ENCODE results near the gene INPP4A.

INPP4A gene

GRCh38 chr2:98482362-98482761, 37.7 kb downstream of the INPP4A start:
- peaks cover 35% of the 10 kb centered on the region for H3K4me1 ChIP-seq (ENCODE audit: insufficient read depth, low read length)
- no peak overlapping the region for H3K27ac ChIP-seq (ENCODE audit: low read length)
- H3K9me3 ChIP-seq (ENCODE audit: insufficient read depth, low read depth, low read length) = no peaks in the 10 kb centered on the region
- H3K27me3 ChIP-seq (ENCODE audit: insufficient read depth, low read length) = no peaks in the 10 kb centered on the region
- H3K36me3 ChIP-seq (ENCODE audit: insufficient read depth, low read depth, low read length) = no peaks in the 10 kb centered on the region
- no peak overlapping the region for H3K4me3 ChIP-seq (ENCODE audit: low read length)
- no peak overlapping the region for H3K9ac ChIP-seq (ENCODE audit: low read depth, low read length)

- Histone ChIP-seq H3K9me3 (ENCODE audit: insufficient read depth, low read depth, low read length) (no peaks in the 10 kb centered on the region), H3K36me3 (ENCODE audit: insufficient read depth, low read depth, low read length) (no peaks in the 10 kb centered on the region), H3K9ac (ENCODE audit: low read depth, low read length) (no peak overlapping the region), H3K27me3 (ENCODE audit: insufficient read depth, low read length) (no peaks in the 10 kb centered on the region), H3K4me3 (ENCODE audit: low read length) (no peak overlapping the region), H3K4me1 (ENCODE audit: insufficient read depth, low read length) (peaks cover 38% of the 10 kb centered on the region), H3K27ac (ENCODE audit: low read length) (no peak overlapping the region)
Observed at GRCh38 chr2:98483257-98483861, 38.7 kb downstream of the INPP4A start.

GRCh38 chr2:98484121-98484557, 39.5 kb downstream of the INPP4A start:
- Histone ChIP-seq H3K9ac (ENCODE audit: low read depth, low read length) (no peak overlapping the region), H3K4me1 (ENCODE audit: insufficient read depth, low read length) (peaks cover 39% of the 10 kb centered on the region), H3K36me3 (ENCODE audit: insufficient read depth, low read depth, low read length) (no peaks in the 10 kb centered on the region), H3K27me3 (ENCODE audit: insufficient read depth, low read length) (no peaks in the 10 kb centered on the region), H3K27ac (ENCODE audit: low read length) (no peak overlapping the region), H3K4me3 (ENCODE audit: low read length) (no peak overlapping the region), H3K9me3 (ENCODE audit: insufficient read depth, low read depth, low read length) (no peaks in the 10 kb centered on the region)

- Histone ChIP-seq H3K4me3 (ENCODE audit: low read length) (peak overlapping the region; percentile 26; the same call in 1 of the 2 replicates), H3K36me3 (ENCODE audit: insufficient read depth, low read depth, low read length) (no peaks in the 10 kb centered on the region), H3K27me3 (ENCODE audit: insufficient read depth, low read length) (no peaks in the 10 kb centered on the region), H3K27ac (ENCODE audit: low read length) (no peak overlapping the region), H3K4me1 (ENCODE audit: insufficient read depth, low read length) (peaks cover 34% of the 10 kb centered on the region), H3K9me3 (ENCODE audit: insufficient read depth, low read depth, low read length) (no peaks in the 10 kb centered on the region), H3K9ac (ENCODE audit: low read depth, low read length) (no peak overlapping the region)
Observed at GRCh38 chr2:98484652-98485452, 40.2 kb downstream of the INPP4A start.

- peaks cover 33% of the 10 kb centered on the region for H3K4me1 ChIP-seq (ENCODE audit: insufficient read depth, low read length)
Observed at GRCh38 chr2:98485453-98485755, 40.7 kb downstream of the INPP4A start.

GRCh38 chr2:98486374-98486981, 41.8 kb downstream of the INPP4A start:
- no peak overlapping the region for H3K27ac ChIP-seq (ENCODE audit: low read length)
- no peak overlapping the region for H3K9ac ChIP-seq (ENCODE audit: low read depth, low read length)
- H3K9me3 ChIP-seq (ENCODE audit: insufficient read depth, low read depth, low read length) = no peaks in the 10 kb centered on the region
- H3K27me3 ChIP-seq (ENCODE audit: insufficient read depth, low read length) = no peaks in the 10 kb centered on the region
- H3K36me3 ChIP-seq (ENCODE audit: insufficient read depth, low read depth, low read length) = no peaks in the 10 kb centered on the region
- H3K4me1 ChIP-seq (ENCODE audit: insufficient read depth, low read length) = peaks cover 30% of the 10 kb centered on the region
- H3K4me3 ChIP-seq (ENCODE audit: low read length) = no peak overlapping the region

More at GRCh38 chr2:98485453-98485755, 40.7 kb downstream of the INPP4A start:
- Histone ChIP-seq H3K9ac (ENCODE audit: low read depth, low read length) (no peak overlapping the region), H3K36me3 (ENCODE audit: insufficient read depth, low read depth, low read length) (no peaks in the 10 kb centered on the region), H3K4me3 (ENCODE audit: low read length) (peak overlapping the region; percentile 26; the same call in 1 of the 2 replicates), H3K9me3 (ENCODE audit: insufficient read depth, low read depth, low read length) (no peaks in the 10 kb centered on the region), H3K27me3 (ENCODE audit: insufficient read depth, low read length) (no peaks in the 10 kb centered on the region), H3K27ac (ENCODE audit: low read length) (no peak overlapping the region)

GRCh38 chr2:98487101-98487805, 42.6 kb downstream of the INPP4A start:
- H3K9ac ChIP-seq (ENCODE audit: low read depth, low read length) = no peak overlapping the region
- no peak overlapping the region for H3K4me3 ChIP-seq (ENCODE audit: low read length)
- H3K27me3 ChIP-seq (ENCODE audit: insufficient read depth, low read length) = no peaks in the 10 kb centered on the region
- peaks cover 30% of the 10 kb centered on the region for H3K4me1 ChIP-seq (ENCODE audit: insufficient read depth, low read length)
- no peak overlapping the region for H3K27ac ChIP-seq (ENCODE audit: low read length)
- no peaks in the 10 kb centered on the region for H3K9me3 ChIP-seq (ENCODE audit: insufficient read depth, low read depth, low read length)
- H3K36me3 ChIP-seq (ENCODE audit: insufficient read depth, low read depth, low read length) = no peaks in the 10 kb centered on the region

GRCh38 chr2:98487806-98488189, 43.1 kb downstream of the INPP4A start:
- no peak overlapping the region for H3K4me3 ChIP-seq (ENCODE audit: low read length)
- no peak overlapping the region for H3K27ac ChIP-seq (ENCODE audit: low read length)
- no peaks in the 10 kb centered on the region for H3K27me3 ChIP-seq (ENCODE audit: insufficient read depth, low read length)
- H3K9ac ChIP-seq (ENCODE audit: low read depth, low read length) = no peak overlapping the region
- H3K9me3 ChIP-seq (ENCODE audit: insufficient read depth, low read depth, low read length) = no peaks in the 10 kb centered on the region
- no peaks in the 10 kb centered on the region for H3K36me3 ChIP-seq (ENCODE audit: insufficient read depth, low read depth, low read length)
- peaks cover 30% of the 10 kb centered on the region for H3K4me1 ChIP-seq (ENCODE audit: insufficient read depth, low read length)

GRCh38 chr2:98488252-98488651, 43.6 kb downstream of the INPP4A start:
- H3K9me3 ChIP-seq (ENCODE audit: insufficient read depth, low read depth, low read length) = no peaks in the 10 kb centered on the region
- H3K4me1 ChIP-seq (ENCODE audit: insufficient read depth, low read length) = peaks cover 30% of the 10 kb centered on the region
- H3K27me3 ChIP-seq (ENCODE audit: insufficient read depth, low read length) = no peaks in the 10 kb centered on the region
- no peak overlapping the region for H3K27ac ChIP-seq (ENCODE audit: low read length)
- no peak overlapping the region for H3K9ac ChIP-seq (ENCODE audit: low read depth, low read length)
- H3K4me3 ChIP-seq (ENCODE audit: low read length) = no peak overlapping the region
- no peaks in the 10 kb centered on the region for H3K36me3 ChIP-seq (ENCODE audit: insufficient read depth, low read depth, low read length)

- Histone ChIP-seq H3K27me3 (ENCODE audit: insufficient read depth, low read length) (no peaks in the 10 kb centered on the region), H3K4me1 (ENCODE audit: insufficient read depth, low read length) (peaks cover 27% of the 10 kb centered on the region), H3K4me3 (ENCODE audit: low read length) (no peak overlapping the region), H3K36me3 (ENCODE audit: insufficient read depth, low read depth, low read length) (no peaks in the 10 kb centered on the region), H3K9ac (ENCODE audit: low read depth, low read length) (no peak overlapping the region), H3K27ac (ENCODE audit: low read length) (no peak overlapping the region), H3K9me3 (ENCODE audit: insufficient read depth, low read depth, low read length) (0 out of 2 replicates have a peak, but pooled peaks cover 4% of the 10 kb centered on the region)
Observed at GRCh38 chr2:98489486-98489885, 44.8 kb downstream of the INPP4A start.

GRCh38 chr2:98489971-98490962, 45.6 kb downstream of the INPP4A start:
- Histone ChIP-seq H3K36me3 (ENCODE audit: insufficient read depth, low read depth, low read length) (no peaks in the 10 kb centered on the region), H3K4me3 (ENCODE audit: low read length) (no peak overlapping the region), H3K27ac (ENCODE audit: low read length) (no peak overlapping the region), H3K4me1 (ENCODE audit: insufficient read depth, low read length) (peaks cover 20% of the 10 kb centered on the region), H3K9ac (ENCODE audit: low read depth, low read length) (no peak overlapping the region), H3K27me3 (ENCODE audit: insufficient read depth, low read length) (no peaks in the 10 kb centered on the region), H3K9me3 (ENCODE audit: insufficient read depth, low read depth, low read length) (0 out of 2 replicates have a peak, but pooled peaks cover 8% of the 10 kb centered on the region)
